HEK293T (cell line): ENCODE measurements around the gene TPI1.

Experiments
- ARNT ChIP-seq: fragments of 450-650 bp; IDR thresholded peaks from 2 replicates; pipeline ENCODE4 v1.6.1; 2017; ENCODE audit warnings: mild to moderate bottlenecking
- BHLHE40 ChIP-seq: fragments of 450-650 bp; IDR thresholded peaks from 2 replicates; pipeline ENCODE4 v1.6.1; 2016; ENCODE audit warnings: mild to moderate bottlenecking, moderate library complexity, borderline replicate concordance
- ELF4 ChIP-seq: fragments of 450-650 bp; IDR thresholded peaks from 2 replicates; pipeline ENCODE4 v1.6.1; 2017; ENCODE audit warnings: antibody characterized with exemption
- FOXA1 ChIP-seq: fragments of 450-650 bp; IDR thresholded peaks from 2 replicates; pipeline ENCODE4 v1.6.1; 2016; ENCODE audit warnings: mild to moderate bottlenecking
- FOXM1 ChIP-seq: fragments of 450-650 bp; IDR thresholded peaks from 2 replicates; pipeline ENCODE4 v1.6.1; 2017; ENCODE audit warnings: mild to moderate bottlenecking, borderline replicate concordance
- HDGF ChIP-seq: fragments of 450-650 bp; IDR thresholded peaks from 2 replicates; pipeline ENCODE4 v1.6.1; 2017; ENCODE audit warnings: antibody characterized with exemption, borderline replicate concordance
- LEF1 ChIP-seq: fragments of 450-650 bp; IDR thresholded peaks from 2 replicates; pipeline ENCODE4 v1.6.1; 2017; ENCODE audit warnings: mild to moderate bottlenecking, borderline replicate concordance
- NFRKB ChIP-seq: fragments of 450-650 bp; IDR thresholded peaks from 2 replicates; pipeline ENCODE4 v1.6.1; 2016; ENCODE audit warnings: mild to moderate bottlenecking, moderate library complexity
- SP1 ChIP-seq: fragments of 450-650 bp; IDR thresholded peaks from 2 replicates; pipeline ENCODE4 v1.6.1; 2017
- SUZ12 ChIP-seq: fragments of 450-650 bp; IDR thresholded peaks from 2 replicates; pipeline ENCODE4 v1.6.1; 2016; ENCODE audit warnings: mild to moderate bottlenecking
- TARDBP ChIP-seq: fragments of 450-650 bp; IDR thresholded peaks from 2 replicates; pipeline ENCODE4 v1.6.1; 2016

DNA sequence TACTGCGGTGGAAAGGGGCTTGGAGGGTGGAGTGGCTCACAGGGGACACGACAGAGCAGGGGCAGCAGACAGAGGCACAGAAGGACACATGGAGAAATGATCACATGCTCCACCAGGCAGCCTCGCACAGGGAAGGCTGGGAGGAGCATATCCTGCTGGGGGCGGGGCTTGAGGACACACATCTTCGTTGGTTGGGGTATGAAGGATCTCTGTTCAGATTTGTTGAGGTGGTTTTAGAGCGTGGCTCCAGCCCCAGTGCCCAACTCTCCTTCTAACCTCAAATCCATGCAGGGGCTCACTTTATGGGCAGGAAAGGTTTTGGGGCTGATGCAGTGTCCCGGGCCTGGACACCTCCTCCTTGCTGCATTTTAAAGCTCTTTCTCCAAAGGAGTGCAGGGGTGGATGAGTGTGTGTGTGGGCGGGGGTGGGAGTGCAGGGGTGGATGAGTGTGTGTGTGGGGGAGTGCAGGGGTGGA, 39.9 kb upstream of the TPI1 start:
- TF ChIP-seq NFRKB (no peak), ELF4 (no peak), FOXM1 (no peak), SUZ12 (no peak), SP1 (no peak), FOXA1 (no peak), TARDBP (no peak), HDGF (no peak), ARNT (no peak), LEF1 (no peak), BHLHE40 (no peak)
